Stimulated activated naive CD8-positive, alpha-beta T cell treated with anti-CD3 and anti-CD28 coated beads, Interleukin-15, Interleukin-2, amounts not matched to agents 100 ng/mL and 50 ng/mL, for 24 hours (primary cell): ENCODE measurements around the gene ANO6.
A peak's percentile ranks its signal among the peaks of the same experiment; 100 is the strongest.

ENCODE experiments used
- H3K27ac Mint-ChIP-seq: one replicate; pipeline ENCODE4 v1.8.0; 2021; ENCODE audit warnings: mild to moderate bottlenecking, mixed read lengths
- H3K27me3 Mint-ChIP-seq: one replicate; pipeline ENCODE4 v1.8.0; 2021; ENCODE audit warnings: mixed read lengths
- H3K36me3 Mint-ChIP-seq: one replicate; pipeline ENCODE4 v1.8.0; 2021; ENCODE audit warnings: low read depth, mixed read lengths
- H3K4me1 Mint-ChIP-seq: one replicate; pipeline ENCODE4 v1.8.0; 2021; ENCODE audit warnings: low read depth, mixed read lengths
- H3K4me3 Mint-ChIP-seq: one replicate; pipeline ENCODE4 v1.8.0; 2021; ENCODE audit warnings: mild to moderate bottlenecking, mixed read lengths
- H3K9me3 Mint-ChIP-seq: one replicate; pipeline ENCODE4 v1.8.0; 2021; ENCODE audit warnings: mixed read lengths

ANO6 gene

GRCh38 chr12:45343269-45344051, 127.6 kb downstream of the ANO6 start:
- Mint-ChIP-seq H3K27me3 (no peaks in the 10 kb centered on the region), H3K36me3 (peaks cover 24% of the 10 kb centered on the region), H3K9me3 (no peaks in the 10 kb centered on the region), H3K4me3 (no peak overlapping the region), H3K27ac (no peak overlapping the region), H3K4me1 (peaks cover 12% of the 10 kb centered on the region)

- H3K36me3 Mint-ChIP-seq: peaks cover 53% of the 10 kb centered on the region
- H3K27ac Mint-ChIP-seq: no peak overlapping the region
- H3K27me3 Mint-ChIP-seq: no peaks in the 10 kb centered on the region
- no peaks in the 10 kb centered on the region for H3K9me3 Mint-ChIP-seq
- peaks cover 3% of the 10 kb centered on the region for H3K4me1 Mint-ChIP-seq
- no peak overlapping the region for H3K4me3 Mint-ChIP-seq
Measured at GRCh38 chr12:45348311-45348710, 132.4 kb downstream of the ANO6 start.

GRCh38 chr12:45348986-45349385, 133.1 kb downstream of the ANO6 start:
- Mint-ChIP-seq H3K4me1 (no peaks in the 10 kb centered on the region), H3K9me3 (no peaks in the 10 kb centered on the region), H3K4me3 (no peak overlapping the region), H3K27me3 (no peaks in the 10 kb centered on the region), H3K36me3 (peaks cover 58% of the 10 kb centered on the region), H3K27ac (no peak overlapping the region)

GRCh38 chr12:45349916-45350315, 134.0 kb downstream of the ANO6 start:
- H3K9me3 Mint-ChIP-seq: no peaks in the 10 kb centered on the region

GRCh38 chr12:45350861-45351260, 135.0 kb downstream of the ANO6 start:
- Mint-ChIP-seq H3K27ac (no peak overlapping the region), H3K4me1 (no peaks in the 10 kb centered on the region), H3K36me3 (peaks cover 69% of the 10 kb centered on the region), H3K9me3 (no peaks in the 10 kb centered on the region), H3K4me3 (no peak overlapping the region), H3K27me3 (no peaks in the 10 kb centered on the region)

More at GRCh38 chr12:45349916-45350315, 134.0 kb downstream of the ANO6 start:
- H3K4me1 Mint-ChIP-seq: no peaks in the 10 kb centered on the region
- no peak overlapping the region for H3K4me3 Mint-ChIP-seq
- H3K27ac Mint-ChIP-seq: no peak overlapping the region
- H3K27me3 Mint-ChIP-seq: no peaks in the 10 kb centered on the region
- peaks cover 64% of the 10 kb centered on the region for H3K36me3 Mint-ChIP-seq

GRCh38 chr12:45351921-45352670, 136.2 kb downstream of the ANO6 start:
- no peaks in the 10 kb centered on the region for H3K4me1 Mint-ChIP-seq
- no peaks in the 10 kb centered on the region for H3K9me3 Mint-ChIP-seq
- H3K27me3 Mint-ChIP-seq: no peaks in the 10 kb centered on the region
- no peak overlapping the region for H3K4me3 Mint-ChIP-seq
- H3K36me3 Mint-ChIP-seq: peaks cover 75% of the 10 kb centered on the region
- H3K27ac Mint-ChIP-seq: no peak overlapping the region

- H3K27ac Mint-ChIP-seq: peak overlapping the region; percentile 21
- H3K27me3 Mint-ChIP-seq: no peaks in the 10 kb centered on the region
- H3K4me1 Mint-ChIP-seq: no peaks in the 10 kb centered on the region
- no peak overlapping the region for H3K4me3 Mint-ChIP-seq
- H3K36me3 Mint-ChIP-seq: peaks cover 74% of the 10 kb centered on the region
- no peaks in the 10 kb centered on the region for H3K9me3 Mint-ChIP-seq
Measured at GRCh38 chr12:45353944-45354343, 138.0 kb downstream of the ANO6 start.

- Mint-ChIP-seq H3K27ac (no peak overlapping the region), H3K4me1 (no peaks in the 10 kb centered on the region), H3K27me3 (no peaks in the 10 kb centered on the region), H3K4me3 (no peak overlapping the region), H3K9me3 (no peaks in the 10 kb centered on the region), H3K36me3 (peaks cover 74% of the 10 kb centered on the region)
Measured at GRCh38 chr12:45354399-45354798, 138.5 kb downstream of the ANO6 start.

- Mint-ChIP-seq H3K36me3 (peaks cover 74% of the 10 kb centered on the region), H3K27ac (peak overlapping the region; percentile 17), H3K4me1 (no peaks in the 10 kb centered on the region)
Measured at GRCh38 chr12:45355730-45356129, 139.8 kb downstream of the ANO6 start.

GRCh38 chr12:45356822-45357538, 141.1 kb downstream of the ANO6 start:
- Mint-ChIP-seq H3K4me3 (no peak overlapping the region), H3K36me3 (peaks cover 72% of the 10 kb centered on the region), H3K27ac (no peak overlapping the region), H3K27me3 (no peaks in the 10 kb centered on the region), H3K9me3 (peaks cover 4% of the 10 kb centered on the region), H3K4me1 (no peaks in the 10 kb centered on the region)

More at GRCh38 chr12:45355730-45356129, 139.8 kb downstream of the ANO6 start:
- H3K4me3 Mint-ChIP-seq: no peak overlapping the region
- H3K27me3 Mint-ChIP-seq: no peaks in the 10 kb centered on the region
- no peaks in the 10 kb centered on the region for H3K9me3 Mint-ChIP-seq

GRCh38 chr12:45357539-45358417, 141.9 kb downstream of the ANO6 start:
- H3K36me3 Mint-ChIP-seq: peaks cover 74% of the 10 kb centered on the region
- H3K27me3 Mint-ChIP-seq: no peaks in the 10 kb centered on the region
- H3K4me1 Mint-ChIP-seq: no peaks in the 10 kb centered on the region
- no peak overlapping the region for H3K4me3 Mint-ChIP-seq
- peaks cover 4% of the 10 kb centered on the region for H3K9me3 Mint-ChIP-seq
- no peak overlapping the region for H3K27ac Mint-ChIP-seq

- no peak overlapping the region for H3K27ac Mint-ChIP-seq
- peaks cover 18% of the 10 kb centered on the region for H3K9me3 Mint-ChIP-seq
- no peaks in the 10 kb centered on the region for H3K27me3 Mint-ChIP-seq
- no peaks in the 10 kb centered on the region for H3K4me1 Mint-ChIP-seq
- H3K36me3 Mint-ChIP-seq: peaks cover 78% of the 10 kb centered on the region
- H3K4me3 Mint-ChIP-seq: no peak overlapping the region
Measured at GRCh38 chr12:45362291-45362690, 146.4 kb downstream of the ANO6 start.

GRCh38 chr12:45363903-45364302, 148.0 kb downstream of the ANO6 start:
- Mint-ChIP-seq H3K4me3 (no peak overlapping the region), H3K4me1 (no peaks in the 10 kb centered on the region), H3K27ac (no peak overlapping the region), H3K27me3 (no peaks in the 10 kb centered on the region), H3K36me3 (peaks cover 77% of the 10 kb centered on the region), H3K9me3 (peaks cover 18% of the 10 kb centered on the region)

- Mint-ChIP-seq H3K27me3 (no peaks in the 10 kb centered on the region), H3K4me1 (no peaks in the 10 kb centered on the region), H3K4me3 (no peak overlapping the region), H3K9me3 (peaks cover 13% of the 10 kb centered on the region), H3K36me3 (peaks cover 51% of the 10 kb centered on the region), H3K27ac (no peak overlapping the region)
Measured at GRCh38 chr12:45368841-45369489, 153.1 kb downstream of the ANO6 start.
